IPS DF 4.7 (cell line): Measurements from ENCODE around the gene METRN.
"Not testable (repeated sequence)": the region's sequence is repeated elsewhere in the genome, so short reads cannot be mapped to it uniquely, and the experiment has no call there.

Experiments used
- DNase-seq: peaks from one replicate; pipeline ENCODE4 v3.0.0-alpha.2; 2013; ENCODE audit warnings: low spot score; ENCODE audit errors: extremely low read depth

Gene METRN

DNA sequence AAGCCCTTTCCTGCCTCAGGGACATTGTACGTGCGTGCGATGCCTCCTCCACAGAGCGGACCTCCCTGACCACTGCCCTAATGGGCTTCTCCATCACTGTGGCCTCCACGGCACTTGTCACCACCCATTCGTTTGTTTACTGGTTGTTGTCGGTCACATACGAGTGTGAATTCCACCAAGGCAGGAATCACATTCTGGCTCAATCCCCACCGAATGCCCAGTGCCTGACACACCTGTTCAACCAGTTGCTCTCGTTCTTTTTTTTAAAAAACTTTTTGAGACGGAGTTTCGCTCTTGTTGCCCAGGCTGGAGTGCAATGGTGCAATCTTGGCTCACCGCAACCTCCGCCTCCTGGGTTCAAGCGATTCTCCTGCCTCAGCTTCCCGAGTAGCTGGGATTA, 23.7 kb upstream of the METRN start:
- DNase-seq, result not testable (repeated sequence)

DNA sequence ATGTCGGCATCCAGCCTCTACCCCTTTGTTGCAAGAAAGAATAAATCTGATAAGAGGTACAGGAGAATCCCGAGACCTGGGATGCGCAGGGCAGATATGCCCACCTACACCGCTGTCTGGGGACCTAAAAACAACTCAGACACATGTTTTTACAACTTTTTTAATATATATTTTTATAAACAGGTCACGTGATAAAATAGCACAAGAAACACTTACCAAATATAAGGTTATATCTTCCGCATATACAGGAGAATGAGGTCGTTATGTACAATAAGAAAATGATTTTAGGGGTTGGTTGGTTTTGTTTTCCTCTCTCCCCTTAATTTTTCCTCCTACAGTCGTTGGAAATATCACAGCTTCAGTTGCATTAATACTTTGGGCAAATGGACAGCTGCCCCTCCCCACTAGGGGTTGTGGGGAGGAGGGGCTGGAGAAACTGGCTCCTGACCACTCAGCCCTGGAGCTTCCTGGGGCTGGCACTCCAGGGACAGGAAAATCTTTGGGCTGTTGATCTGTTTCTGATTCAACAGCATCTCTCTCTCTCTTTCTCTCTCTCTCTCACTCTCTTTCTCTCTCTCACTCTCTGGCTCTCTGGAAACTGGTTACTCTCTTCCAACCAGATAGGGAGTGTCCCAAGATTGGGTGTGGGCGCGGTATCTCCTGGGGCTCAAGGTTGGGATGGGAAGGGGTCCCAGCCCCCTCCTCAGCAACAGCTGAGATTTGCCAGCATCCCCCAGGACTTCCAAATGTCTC, 22.4 kb upstream of the METRN start:
- no peak for DNase-seq

DNA sequence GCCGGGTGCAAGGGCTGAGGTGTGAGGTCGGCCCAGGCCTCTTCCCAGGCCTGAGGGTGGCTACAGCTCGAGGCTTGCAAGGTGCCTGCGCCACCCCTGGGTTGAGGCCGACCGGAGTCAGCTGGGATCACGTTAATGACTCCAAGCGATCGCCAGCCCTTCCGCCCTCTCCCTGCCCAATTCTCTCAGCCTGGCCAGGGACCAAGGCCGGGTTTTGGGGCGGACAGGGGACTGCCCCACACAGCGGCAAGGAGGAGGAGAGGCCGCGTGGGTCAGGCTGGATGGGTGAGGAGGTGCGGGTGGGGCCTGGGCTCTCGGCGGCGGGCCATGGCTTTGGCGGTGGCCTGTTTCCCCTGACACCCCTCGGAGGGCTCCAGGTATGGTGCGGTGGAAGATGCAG, 21.6 kb upstream of the METRN start:
- DNase-seq, result no peak

DNA sequence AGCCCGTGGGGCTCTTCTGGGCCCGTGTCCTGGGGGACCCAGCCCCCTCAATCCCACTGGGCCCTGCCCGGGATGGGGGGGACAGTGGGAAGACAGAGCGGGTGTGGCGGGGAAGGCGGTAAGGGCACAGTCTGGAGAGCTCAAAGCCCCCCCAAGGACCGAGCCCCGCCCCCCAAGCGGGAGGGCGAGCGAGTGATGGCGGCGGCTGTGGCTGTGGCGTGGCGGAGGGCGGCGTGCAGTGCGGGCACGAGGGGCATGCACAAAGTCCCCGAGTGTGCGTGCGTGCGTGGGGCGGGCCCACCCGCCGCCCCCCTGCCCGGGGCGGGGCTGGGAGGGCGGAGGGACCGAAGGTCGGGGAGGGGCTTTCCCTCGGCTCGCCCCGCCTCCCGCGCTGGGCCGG, 21.2 kb upstream of the METRN start:
- DNase-seq, result no peak

DNA sequence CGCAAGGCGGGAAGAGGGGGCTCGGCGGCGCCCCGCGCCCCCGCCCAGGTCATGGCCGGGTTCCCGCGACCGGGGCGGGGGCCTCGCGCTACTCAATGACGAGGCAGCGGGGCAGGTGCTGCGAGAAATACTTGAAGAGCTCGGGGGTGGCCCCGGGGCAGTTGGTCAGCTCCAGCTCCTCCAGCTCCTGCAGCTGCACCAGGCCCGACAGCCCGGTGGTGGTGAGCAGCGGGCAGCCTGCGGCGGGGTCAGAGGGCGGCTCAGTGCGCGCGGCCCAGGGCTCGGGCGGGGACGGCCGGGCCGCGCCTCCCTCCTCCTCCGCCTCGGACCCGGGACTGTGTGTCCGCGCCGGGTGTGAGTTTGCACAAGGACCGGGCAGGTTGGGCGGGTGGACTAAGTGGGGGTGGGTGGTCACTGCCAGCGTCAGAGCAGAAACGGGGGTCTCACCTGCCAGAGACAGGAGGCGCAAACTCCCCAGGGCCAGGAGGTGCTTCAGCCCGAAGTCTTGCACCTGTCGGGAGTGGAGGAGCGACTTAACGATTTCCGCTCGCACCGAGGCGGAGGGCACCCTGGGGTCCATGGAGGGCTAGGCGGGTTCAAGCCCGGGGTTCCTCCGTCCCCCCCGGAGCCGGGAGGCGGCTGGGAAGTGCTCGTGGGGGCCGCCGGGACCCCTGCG, 20.6 kb upstream of the METRN start:
- DNase-seq, result no peak

DNA sequence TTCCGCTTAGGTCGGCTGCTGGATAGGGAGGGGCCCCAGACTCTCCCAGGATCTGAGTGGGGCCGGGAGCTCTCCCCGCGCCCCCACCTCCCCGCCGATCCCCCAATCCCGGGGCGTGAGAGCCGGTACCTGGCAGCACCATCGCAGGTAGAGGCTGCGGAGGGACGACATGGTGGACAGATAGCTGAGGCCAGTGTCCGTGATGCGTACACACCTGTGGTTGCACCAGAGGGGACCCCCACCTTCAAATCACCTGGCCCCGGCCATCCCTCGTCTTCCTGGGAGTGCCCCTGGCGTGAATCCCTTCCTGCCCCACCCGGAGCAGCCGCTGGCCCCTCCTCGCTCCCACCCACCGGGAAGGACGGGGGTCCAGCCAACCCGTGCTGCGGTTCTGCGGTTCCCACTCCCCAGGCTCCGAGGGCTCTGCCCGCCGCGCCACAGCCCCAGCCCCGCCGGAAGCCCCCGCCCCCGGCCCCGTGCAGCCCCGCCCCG, 20.0 kb upstream of the METRN start:
- DNase-seq, result no peak

DNA sequence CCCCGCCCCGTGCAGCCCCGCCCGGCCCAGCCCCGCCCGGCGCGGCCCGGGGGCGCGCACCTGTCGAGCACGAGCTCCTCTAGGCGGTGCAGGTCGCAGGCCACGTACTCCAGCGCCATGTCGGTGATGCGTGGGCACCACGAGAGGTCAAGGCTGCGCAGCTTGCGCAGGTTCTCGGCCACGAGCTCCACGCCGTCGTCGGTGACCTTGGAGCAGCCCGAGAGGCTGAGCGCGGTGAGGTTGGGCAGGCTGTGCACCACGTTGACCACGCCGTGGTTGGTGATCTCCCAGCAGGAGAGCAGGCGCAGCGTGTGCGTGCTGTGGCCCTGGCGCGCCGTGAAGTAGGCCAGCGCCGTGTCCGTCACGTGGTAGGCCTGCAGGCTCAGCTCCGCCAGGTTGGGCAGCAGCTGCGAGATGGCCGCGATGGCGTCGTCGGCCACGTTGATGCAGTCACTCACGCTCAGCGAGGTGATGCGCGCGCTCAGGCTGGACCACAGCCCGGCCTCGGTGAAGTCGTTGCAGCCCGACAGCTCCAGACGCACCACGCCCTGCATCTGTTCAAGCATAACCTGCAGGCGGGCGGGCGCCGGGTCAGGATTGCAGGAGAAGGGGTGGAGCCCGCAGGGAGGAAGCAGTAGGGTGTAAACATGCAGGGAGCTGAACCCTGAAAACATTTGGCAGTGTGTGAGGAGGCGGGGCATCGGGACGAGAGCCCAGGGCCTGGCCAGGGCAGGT, 19.4 kb upstream of the METRN start:
- DNase-seq, result no peak

DNA sequence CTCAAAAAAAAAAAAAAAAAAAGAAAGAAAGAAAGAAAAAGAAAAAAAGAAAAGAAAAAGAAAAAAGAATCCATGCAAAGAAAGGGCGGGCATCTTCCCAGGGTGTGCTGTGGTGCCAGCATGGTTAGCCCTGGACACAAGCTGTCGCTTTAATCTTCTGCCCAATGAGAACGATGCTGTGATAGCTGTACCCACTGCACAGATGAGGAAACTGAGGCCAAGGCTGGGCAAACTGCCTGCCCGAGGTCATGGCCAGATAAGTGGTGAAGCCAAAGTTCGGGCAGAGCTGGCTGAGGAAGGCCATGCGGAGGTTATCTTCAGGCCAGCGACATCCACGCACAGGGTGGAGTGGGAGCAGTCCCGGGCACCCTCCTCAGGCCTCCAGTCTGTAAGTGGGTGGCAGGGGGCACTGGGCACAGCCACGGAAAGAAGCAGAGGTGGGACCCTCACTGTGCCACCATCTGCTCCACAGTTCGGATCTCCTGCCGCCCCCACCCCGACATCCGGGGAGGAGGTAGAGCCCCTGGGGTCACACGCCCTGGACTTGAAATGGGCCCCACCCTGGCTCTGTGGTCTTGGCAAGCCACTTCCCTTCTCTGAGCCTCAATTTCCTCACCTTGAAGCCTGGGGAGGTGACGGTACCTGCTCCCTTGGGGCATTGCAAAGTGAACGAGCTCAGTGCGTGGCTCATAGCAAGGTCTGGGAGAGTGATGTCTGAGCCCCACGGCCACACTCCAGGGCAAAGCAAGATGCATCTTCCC, 15.8 kb upstream of the METRN start:
- DNase-seq, result no peak

DNA sequence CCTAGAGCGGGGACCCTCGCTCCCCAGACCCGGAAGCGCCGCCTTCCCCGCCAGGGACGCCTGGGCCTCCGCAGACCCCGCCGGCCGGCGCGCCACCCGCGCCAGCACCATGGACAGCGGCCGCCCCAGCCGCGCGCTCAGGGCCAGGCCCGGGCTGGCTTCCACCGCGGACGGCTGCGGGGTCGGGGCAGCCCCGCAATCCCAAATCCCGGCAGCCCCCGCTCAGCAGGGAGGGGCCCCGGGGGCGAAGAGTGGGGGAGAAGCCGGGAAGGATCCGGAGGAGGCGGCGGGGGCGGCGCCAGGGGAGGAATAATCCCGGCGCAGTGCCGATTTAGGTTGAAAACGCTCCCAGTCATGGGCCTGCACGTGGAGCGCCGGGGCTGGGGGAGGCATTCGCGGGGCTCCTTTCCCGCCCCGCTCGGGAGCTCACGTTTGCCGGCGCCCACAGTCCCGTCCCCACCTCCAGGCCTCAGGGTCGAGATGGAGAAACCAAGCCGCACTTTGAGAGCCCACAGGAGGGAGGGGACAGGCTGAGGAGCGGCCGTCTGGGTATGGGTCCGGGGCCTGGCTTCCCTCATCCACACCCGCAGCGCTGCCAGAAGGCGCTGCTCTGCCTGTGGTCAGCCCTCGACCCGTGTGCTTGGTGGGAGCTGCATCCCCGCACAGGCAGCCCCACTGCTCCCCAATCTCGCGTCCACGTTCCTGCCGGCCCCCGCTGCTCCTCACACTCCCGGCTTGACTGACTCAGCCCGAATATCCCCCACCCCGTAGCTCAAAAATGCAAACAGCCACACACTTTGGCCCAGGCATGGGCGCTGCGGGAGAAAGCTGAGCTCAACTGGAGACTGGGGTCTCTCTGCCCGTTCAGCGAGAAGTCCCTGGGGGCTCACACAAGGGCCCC, 14.0 kb upstream of the METRN start:
- no peak for DNase-seq

DNA sequence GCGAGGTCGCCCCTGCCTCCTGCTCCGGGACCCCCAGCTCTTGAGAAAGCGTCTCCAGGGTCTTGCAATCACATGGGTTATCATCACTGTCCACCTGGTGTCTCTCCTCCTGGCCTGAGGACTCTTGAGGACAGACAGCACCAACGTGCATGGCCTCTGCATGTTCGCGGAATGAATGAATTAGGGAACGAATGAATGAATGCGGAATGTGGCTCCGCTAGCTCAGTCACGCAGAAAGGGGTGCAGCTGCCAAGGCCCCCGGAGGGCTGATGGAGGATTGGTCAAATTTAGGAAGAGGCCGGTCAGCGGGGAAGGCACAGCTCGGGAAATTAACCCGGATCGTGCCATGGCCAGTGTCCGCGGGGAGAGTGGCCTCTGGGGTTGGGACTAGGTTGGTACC, 12.6 kb upstream of the METRN start:
- DNase-seq, result no peak

DNA sequence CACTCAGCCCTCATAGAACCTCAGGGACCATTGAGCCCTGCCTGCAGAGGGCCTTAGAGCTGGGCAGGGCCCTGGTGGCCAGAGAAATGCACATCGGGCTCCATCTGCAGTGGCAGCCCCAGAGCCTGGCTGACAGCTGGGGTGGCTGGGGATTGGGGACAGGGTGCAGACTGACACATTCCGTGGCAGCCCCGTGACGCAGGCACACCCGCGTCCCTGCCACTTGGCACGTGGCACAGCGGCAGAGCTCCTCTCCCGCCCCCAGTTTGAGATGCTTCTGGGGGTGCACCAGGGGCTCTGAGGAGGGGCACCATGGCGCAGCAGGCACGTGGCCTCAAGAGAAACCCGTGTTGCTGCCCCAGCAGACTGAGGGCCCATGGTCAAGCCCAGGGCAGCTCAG, 11.5 kb upstream of the METRN start:
- no peak for DNase-seq

DNA sequence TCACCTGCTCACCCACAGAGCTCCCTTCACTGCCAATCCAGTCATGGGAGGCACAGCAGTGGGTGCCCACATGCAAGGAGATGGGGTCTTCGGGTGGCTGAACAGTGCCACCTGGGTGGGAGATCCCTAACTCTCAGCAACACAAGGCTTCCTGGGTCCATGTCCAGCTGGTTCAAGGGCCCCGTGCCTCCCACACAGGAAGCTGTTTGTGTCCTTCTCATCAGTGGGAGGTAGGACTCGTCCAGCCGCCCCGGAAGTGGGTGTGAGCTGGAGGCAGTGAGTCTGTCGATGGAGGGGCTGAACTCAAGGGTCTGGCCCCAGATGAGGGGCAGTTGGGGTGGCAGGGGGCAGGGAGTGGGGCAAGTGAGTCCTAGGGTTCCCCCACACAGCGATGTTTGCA, 10.9 kb upstream of the METRN start:
- no peak for DNase-seq

DNA sequence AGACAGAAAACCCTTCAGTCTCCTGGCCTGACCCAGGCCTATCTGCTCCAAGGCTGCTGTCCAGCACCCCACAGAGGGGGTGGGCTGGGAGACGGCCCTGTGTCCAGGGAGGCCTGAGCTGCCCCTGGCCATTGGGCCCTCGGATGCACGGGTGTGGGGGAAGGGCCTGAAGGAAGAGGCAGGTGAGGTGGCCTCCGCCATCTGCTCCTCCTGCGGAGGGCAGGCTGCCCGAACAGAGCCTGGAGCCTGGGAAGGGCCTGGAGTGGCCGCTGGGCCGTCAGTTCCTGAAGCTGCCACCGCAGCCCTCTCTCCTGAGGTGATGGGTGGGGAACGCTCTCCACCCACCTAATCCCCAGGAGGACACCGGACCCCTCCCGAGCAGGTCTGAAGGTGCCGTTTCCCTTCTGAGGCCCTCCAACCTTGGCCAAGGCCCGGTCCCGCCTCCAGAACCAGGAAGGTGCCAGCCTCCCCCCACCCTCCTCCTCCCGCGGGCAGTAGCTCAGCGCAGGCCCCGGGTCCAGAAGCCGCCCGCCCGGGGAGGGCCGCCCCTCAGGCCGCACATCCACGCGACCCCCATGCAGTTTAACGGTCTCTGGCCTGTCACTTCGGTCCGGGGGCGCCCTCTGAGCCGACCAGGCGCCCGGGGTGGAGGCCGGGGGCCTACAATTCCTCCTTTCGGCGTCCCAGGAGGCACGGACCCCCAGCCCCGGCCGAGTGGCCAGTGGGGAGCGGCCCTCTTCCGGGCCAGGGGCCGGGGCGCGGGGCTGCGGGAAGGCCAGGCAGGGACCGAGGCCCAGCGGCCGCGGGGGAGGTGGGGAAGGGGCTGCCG, 10.2 kb upstream of the METRN start:
- DNase-seq, result no peak

DNA sequence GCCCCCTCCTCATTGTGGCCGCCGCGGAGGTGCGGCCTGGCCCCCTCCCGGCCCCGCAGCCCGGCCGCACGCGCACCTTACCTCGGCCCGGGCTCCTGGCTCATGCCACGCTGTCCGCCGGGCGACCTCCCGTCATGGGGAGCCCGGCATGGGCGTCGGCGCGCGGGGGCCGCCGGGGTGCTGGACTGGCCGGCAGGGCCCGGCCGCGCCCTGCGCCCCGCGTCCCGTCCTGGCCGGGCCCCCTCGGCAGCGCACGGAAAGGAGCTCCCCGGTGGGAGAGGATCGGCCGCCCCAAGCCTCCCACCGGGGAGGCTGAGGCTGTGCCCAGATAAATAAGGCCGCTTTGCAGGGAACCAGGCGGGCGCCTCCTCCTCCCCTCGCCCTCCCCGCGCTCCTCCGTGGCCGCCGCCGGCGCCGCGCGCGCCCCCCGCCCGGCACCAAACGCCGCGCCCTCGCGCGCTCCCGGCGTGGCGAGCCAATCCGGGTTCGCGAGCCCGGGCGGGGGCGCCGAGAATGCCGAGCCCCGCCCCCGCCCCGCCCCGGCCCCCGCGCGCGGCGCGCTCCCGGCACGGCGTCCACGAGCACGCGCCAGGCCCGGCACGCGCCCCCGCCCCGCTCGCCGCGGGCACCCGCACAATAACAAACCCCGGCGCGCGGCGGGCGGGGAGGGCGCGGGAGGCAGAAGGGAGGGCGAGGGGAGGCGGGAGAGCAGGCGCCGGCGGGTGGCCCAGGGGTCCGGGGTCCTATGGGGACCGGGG, 9.3 kb upstream of the METRN start, which contains the start of gene FBXL16:
TSS of gene FBXL16 (minus strand) at position 371 of the 758 bp plus-strand sequence. CDS start 8,396 bp downstream, outside the sequence.
- no peak for DNase-seq

DNA sequence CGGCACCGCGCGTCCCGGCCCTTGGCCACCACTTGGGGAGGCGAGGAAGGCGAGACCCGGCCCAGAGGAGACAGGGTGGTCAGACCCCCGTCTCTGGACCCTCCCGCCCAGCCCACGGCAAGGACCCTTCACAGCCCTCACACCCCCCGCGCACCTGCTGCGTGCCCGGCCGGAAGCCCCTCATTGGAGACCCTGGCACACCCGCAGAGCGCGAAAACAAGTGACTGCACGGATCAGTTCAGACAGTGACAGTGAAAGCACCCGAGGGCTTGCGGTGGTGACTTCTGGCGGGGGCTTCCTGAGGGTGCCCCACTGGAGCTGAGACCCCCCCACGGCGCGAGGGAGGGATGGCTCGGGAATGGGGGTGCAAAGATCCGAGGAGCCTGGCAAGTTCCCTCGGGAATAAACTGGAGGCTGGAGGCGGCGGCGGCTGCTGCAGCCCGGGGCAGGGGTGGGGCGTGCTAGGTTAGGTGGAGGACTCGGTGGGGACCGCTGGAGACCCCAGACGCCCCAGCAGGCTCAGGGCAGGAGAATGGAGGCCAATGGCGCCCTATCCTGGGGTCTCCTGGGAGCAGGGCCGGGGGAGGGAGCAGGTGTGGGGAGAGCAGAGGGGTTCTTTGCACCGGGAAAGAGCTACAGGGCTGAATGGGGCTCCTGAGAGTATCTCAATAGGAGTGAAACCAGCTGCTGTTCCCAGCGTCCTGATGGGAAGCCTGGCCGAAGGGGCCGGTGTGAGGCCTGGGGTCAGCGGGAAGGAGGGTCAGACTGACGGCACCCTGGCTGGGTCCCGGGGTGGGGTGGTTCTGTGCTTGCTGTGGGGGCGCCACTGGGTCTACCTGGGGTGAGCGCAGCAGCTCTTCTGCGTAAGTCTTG, 8.5 kb upstream of the METRN start:
- DNase-seq, result no peak

DNA sequence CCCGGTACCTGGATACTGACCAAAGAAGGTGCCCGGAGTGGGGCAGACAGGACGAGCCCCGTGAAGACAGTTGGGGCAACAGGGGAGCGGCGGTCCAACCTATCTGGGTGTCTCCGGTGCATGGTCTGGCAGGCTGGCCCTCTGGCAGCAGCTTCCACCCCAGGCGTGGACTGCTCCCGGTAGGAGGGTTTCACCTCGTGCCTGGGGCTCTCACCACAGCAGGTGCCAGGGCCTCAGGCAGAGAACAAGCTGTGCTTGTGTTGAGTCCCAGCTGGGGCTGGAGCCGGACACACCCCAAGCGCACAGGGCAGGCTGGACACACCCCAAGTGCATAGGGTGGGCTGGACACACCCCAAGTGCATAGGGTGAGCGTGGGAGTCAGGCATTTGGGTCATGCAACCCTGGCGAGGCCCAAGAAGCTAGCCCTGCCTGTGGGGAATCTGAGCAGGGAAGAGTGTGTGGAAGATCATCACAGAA, 7.8 kb upstream of the METRN start:
- DNase-seq, result no peak

DNA sequence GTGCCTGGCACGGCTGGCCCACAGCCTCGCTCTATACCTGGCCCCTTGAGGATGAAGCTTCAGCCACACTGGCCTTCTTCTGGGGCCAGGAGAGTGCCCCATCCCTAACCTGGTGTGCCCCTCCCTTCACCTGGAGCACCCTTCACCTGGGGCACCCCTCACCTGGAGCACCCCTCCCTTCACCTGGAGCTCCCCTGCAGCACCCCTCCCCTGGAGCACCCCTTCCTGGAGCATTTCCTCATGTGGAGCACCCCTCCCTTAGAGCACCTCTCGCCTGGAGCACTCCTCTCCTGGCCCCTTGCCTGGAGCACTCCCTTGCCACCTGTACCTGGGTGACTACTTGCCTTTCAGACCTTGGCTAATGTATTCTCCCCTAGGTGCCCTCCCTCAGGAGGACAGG, 6.9 kb upstream of the METRN start:
- DNase-seq, result no peak

DNA sequence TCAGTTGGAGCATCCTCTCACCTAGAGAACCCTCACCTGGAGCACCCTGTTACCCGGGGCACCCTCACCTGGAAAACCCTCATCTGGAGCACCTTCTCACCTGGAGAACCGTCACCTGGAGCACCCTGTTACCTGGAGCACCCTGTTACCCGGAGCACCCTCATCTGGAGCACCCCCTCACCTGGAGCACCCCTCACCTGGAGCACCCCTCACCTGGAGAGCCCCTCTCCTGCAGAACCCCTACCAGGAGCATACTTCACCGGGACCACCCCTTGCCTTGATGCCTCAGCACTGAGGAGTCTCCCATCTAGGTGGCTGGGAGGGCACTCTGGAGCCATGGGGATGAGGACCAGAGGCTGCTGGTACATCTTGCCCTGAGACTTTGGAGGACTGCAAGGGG, 6.0 kb upstream of the METRN start:
- DNase-seq, result no peak
